Activated B cell treated with CpG ODN at 0.5 μM for 24 hours (primary cell): ENCODE results near the gene PKM. TPM values are rescaled to one million over a fixed set of nuclear protein-coding genes. Genes with fewer than 3 reads are reported as not detected.

ENCODE experiments used
- ATAC-seq: fragments of 200-7000 bp; cut with Tn5 transposase; one replicate; pipeline ENCODE4 v1.10.0; 2021; ENCODE audit warnings: low read depth, mild to moderate bottlenecking, moderate library complexity
- CTCF ChIA-PET: fragments of 350-600 bp; sonication (Branson Sonifier 250); formaldehyde crosslinking; loops from one replicate; lab custom pipeline; 2021; ENCODE audit warnings: antibody characterized with exemption; lab: Charles Lee
- POLR2A ChIA-PET: fragments of 350-600 bp; sonication (Branson Sonifier 250); formaldehyde crosslinking; loops from one replicate; lab custom pipeline; 2021; ENCODE audit warnings: antibody characterized with exemption; lab: Charles Lee
- DNase-seq: peaks from one replicate; pipeline ENCODE4 v3.0.0; 2022
- H3K27ac Mint-ChIP-seq: one replicate; pipeline ENCODE4 v1.8.0; 2020; ENCODE audit warnings: mixed read lengths
- H3K27me3 Mint-ChIP-seq: one replicate; pipeline ENCODE4 v1.8.0; 2021; ENCODE audit warnings: mixed read lengths
- H3K36me3 Mint-ChIP-seq: one replicate; pipeline ENCODE4 v1.8.0; 2021; ENCODE audit warnings: low read depth, mixed read lengths
- H3K4me1 Mint-ChIP-seq: one replicate; pipeline ENCODE4 v1.8.0; 2021; ENCODE audit warnings: mixed read lengths
- H3K4me3 Mint-ChIP-seq: one replicate; pipeline ENCODE4 v1.8.0; 2020; ENCODE audit warnings: mild to moderate bottlenecking, mixed read lengths
- H3K9me3 Mint-ChIP-seq: one replicate; pipeline ENCODE4 v1.8.0; 2020; ENCODE audit warnings: mixed read lengths
- CTCF ChIP-seq: fragments of 200-600 bp; IDR thresholded peaks from one replicate; pipeline ENCODE4 v1.8.0; 2022; ENCODE audit warnings: antibody characterized with exemption, mild to moderate bottlenecking
- intact Hi-C: fragments of 100-400 bp; cut with micrococcal nuclease; formaldehyde crosslinking; loops from one replicate; pipeline ENCODE4 v1.15.1; 2024
- total RNA-seq: library from RNA; stranded (reverse); gene quantifications from 2 replicates; pipeline ENCODE4 v1.2.3, GENCODE V29; 2022

PKM gene
- total RNA-seq, 1 donor from 2014 or later: 1,253 TPM

GRCh38 chr15:72230197-72231065, 559 bp downstream of the PKM start:
- H3K27me3 Mint-ChIP-seq: no peaks in the 10 kb centered on the region

GRCh38 chr15:72229947-72230196, 1.1 kb downstream of the PKM start:
- ATAC-seq (no peak), DNase-seq (no peak)
- peaks cover 51% of the 10 kb centered on the region for H3K4me1 Mint-ChIP-seq
- H3K4me3 Mint-ChIP-seq: peak overlapping the region; percentile 96
- peaks cover 28% of the 10 kb centered on the region for H3K36me3 Mint-ChIP-seq
- CTCF ChIA-PET: interaction anchor here (1.9 to 3.2 kb wide), 2 partner anchors 30 to 44 kb away, joined by 6 to 13 read pairs; no protein-coding TSS in a partner anchor
- no peaks in the 10 kb centered on the region for H3K9me3 Mint-ChIP-seq
- peak overlapping the region; percentile 99 for H3K27ac Mint-ChIP-seq
- no peaks in the 10 kb centered on the region for H3K27me3 Mint-ChIP-seq
- intact Hi-C loops: loop anchor here (2.0 kb wide), 1 partner anchor 147 kb away; the partner anchor contains the start of gene HEXA
- POLR2A ChIA-PET: interaction anchor here (0.6 to 6.5 kb wide), 13 partner anchors 9 to 479 kb away, joined by 3 to 113 read pairs (median 8); partner anchors contain the start of genes ARIH1, CELF6, GRAMD2A and HEXA
- no peak for TF ChIP-seq CTCF

More at GRCh38 chr15:72230197-72231065, 559 bp downstream of the PKM start:
- DNase-seq (peak; percentile 63), ATAC-seq (peak; percentile 4)
- Mint-ChIP-seq H3K36me3 (peaks cover 26% of the 10 kb centered on the region), H3K4me3 (peak overlapping the region; percentile 99), H3K9me3 (no peaks in the 10 kb centered on the region), H3K27ac (peak overlapping the region; percentile 98), H3K4me1 (peaks cover 49% of the 10 kb centered on the region)
- POLR2A ChIA-PET: interaction anchor here (0.6 to 6.5 kb wide), 15 partner anchors 9 to 479 kb away, joined by 3 to 113 read pairs (median 8); partner anchors contain the start of genes ARIH1, CELF6, GRAMD2A and HEXA
- TF ChIP-seq CTCF: no peak
- intact Hi-C loops: loop anchor here (1.0 to 2.0 kb wide), 2 partner anchors 31 to 146 kb away; partner anchors contain the start of gene HEXA
- CTCF ChIA-PET: interaction anchor here (1.9 to 3.2 kb wide), 2 partner anchors 30 to 43 kb away, joined by 6 to 13 read pairs; no protein-coding TSS in a partner anchor

GRCh38 chr15:72229076-72229946, 1.7 kb downstream of the PKM start:
- ChIA-PET POLR2A (interaction anchor here (0.6 to 6.5 kb wide), 12 partner anchors 8 to 478 kb away, joined by 3 to 113 read pairs (median 10); partner anchors contain the start of genes ARIH1, CELF6, GRAMD2A and HEXA), CTCF (interaction anchor here (1.9 kb wide), 1 partner anchor 44 kb away, joined by 6 read pairs; no protein-coding TSS in a partner anchor)
- no peak for TF ChIP-seq CTCF
- Mint-ChIP-seq H3K36me3 (peaks cover 30% of the 10 kb centered on the region), H3K4me3 (peak overlapping the region; percentile 96), H3K27me3 (no peaks in the 10 kb centered on the region), H3K9me3 (no peaks in the 10 kb centered on the region), H3K27ac (peak overlapping the region; percentile 99), H3K4me1 (peaks cover 54% of the 10 kb centered on the region)
- intact Hi-C loops: no loop called here
- ATAC-seq (no peak), DNase-seq (peak; percentile 19)

GRCh38 chr15:72227720-72228119, 3.3 kb downstream of the PKM start:
- ATAC-seq (no peak), DNase-seq (no peak)
- intact Hi-C loops: loop anchor here (1.0 kb wide), 6 partner anchors 45 to 556 kb away; partner anchors contain the start of genes ADPGK, BBS4, CELF6 and HIGD2B
- peaks cover 45% of the 10 kb centered on the region for H3K36me3 Mint-ChIP-seq
- ChIA-PET CTCF (interaction anchor here (1.1 to 2.9 kb wide), 7 partner anchors 11 to 245 kb away, joined by 3 to 40 read pairs (median 10); partner anchors contain the start of gene GRAMD2A), POLR2A (interaction anchor here (0.6 to 6.5 kb wide), 21 partner anchors 8 to 459 kb away, joined by 3 to 113 read pairs (median 6); partner anchors contain the start of genes ARIH1, BBS4, CELF6 and HEXA)
- H3K27ac Mint-ChIP-seq: peak overlapping the region; percentile 99
- H3K27me3 Mint-ChIP-seq: no peaks in the 10 kb centered on the region
- no peaks in the 10 kb centered on the region for H3K9me3 Mint-ChIP-seq
- peaks cover 69% of the 10 kb centered on the region for H3K4me1 Mint-ChIP-seq
- peak overlapping the region; percentile 96 for H3K4me3 Mint-ChIP-seq
- TF ChIP-seq CTCF: no peak
